Fibroblast of lung (primary cell): ENCODE results near the gene KCNMA1.

ENCODE experiments used
- EZH2 ChIP-seq: IDR thresholded peaks from 2 replicates; pipeline ENCODE4 v1.5.1; 2012; ENCODE audit warnings: low read length, control low read depth, mild to moderate bottlenecking; ENCODE audit errors: missing control alignments
- TF ChIP-seq, protein P1 (sequence below), 2 donors: IDR thresholded peaks in 1 of 2; conservative IDR thresholded peaks in 1 of 2; 1 replicate in 1 of 2; 2 replicates in 1 of 2; pipeline ENCODE4 v1.5.1; 2011 to 2012; ENCODE audit warnings: low read length in 2 of 2, control low read depth in 1 of 2, inconsistent platforms in 1 of 2, low read depth in 1 of 2, mild to moderate bottlenecking in 1 of 2

DNA sequence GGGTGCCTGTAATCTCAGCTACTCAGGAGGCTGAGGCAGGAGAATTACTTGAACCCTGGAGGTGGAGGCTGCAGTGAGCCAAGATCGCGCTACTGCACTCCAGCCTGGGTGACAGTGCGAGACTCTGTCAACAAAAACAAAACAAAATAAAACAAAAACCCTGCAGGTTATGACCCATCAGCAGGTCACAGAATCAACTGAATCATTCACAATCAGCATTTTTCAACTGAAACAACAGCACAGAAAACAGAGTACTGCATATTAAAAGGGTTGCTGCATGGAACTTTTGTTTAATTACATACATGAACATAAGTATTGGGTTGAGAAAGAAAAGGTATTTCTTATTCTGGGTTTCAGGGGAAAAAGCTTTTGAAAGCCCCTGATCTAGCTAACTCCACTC lies 77.6 kb downstream of the KCNMA1 start:
- TF ChIP-seq, protein P1, sequence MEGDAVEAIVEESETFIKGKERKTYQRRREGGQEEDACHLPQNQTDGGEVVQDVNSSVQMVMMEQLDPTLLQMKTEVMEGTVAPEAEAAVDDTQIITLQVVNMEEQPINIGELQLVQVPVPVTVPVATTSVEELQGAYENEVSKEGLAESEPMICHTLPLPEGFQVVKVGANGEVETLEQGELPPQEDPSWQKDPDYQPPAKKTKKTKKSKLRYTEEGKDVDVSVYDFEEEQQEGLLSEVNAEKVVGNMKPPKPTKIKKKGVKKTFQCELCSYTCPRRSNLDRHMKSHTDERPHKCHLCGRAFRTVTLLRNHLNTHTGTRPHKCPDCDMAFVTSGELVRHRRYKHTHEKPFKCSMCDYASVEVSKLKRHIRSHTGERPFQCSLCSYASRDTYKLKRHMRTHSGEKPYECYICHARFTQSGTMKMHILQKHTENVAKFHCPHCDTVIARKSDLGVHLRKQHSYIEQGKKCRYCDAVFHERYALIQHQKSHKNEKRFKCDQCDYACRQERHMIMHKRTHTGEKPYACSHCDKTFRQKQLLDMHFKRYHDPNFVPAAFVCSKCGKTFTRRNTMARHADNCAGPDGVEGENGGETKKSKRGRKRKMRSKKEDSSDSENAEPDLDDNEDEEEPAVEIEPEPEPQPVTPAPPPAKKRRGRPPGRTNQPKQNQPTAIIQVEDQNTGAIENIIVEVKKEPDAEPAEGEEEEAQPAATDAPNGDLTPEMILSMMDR (conservative IDR thresholded peaks at IDR 0.05 in 1 of 2, IDR thresholded peaks at IDR 0.05 in 1 of 2; ENCODE audit: low read depth in 1 of 2, low read length in 2 of 2) = no peak
- no peak for TF ChIP-seq EZH2
